ENCODE results near the gene VDAC1. TPM values are rescaled to one million over a fixed set of nuclear protein-coding genes. Genes with fewer than 3 reads are reported as not detected.

The VDAC1 gene
- total RNA-seq, 1 donor from 2014 or later: 112 TPM

- no peaks in the 10 kb centered on the region for H3K9me3 ChIP-seq
- DNase-seq (no peak), ATAC-seq (no peak)
- TF ChIP-seq CTCF (IDR thresholded peaks at IDR 0.05): no peak
- H3K27ac ChIP-seq: no peak overlapping the region
- no peaks in the 10 kb centered on the region for H3K36me3 ChIP-seq
- no peaks in the 10 kb centered on the region for H3K27me3 ChIP-seq
- no peak overlapping the region for H3K4me3 ChIP-seq
- intact Hi-C loops (cut with DNase I): no loop called here
- H3K4me1 ChIP-seq: no peaks in the 10 kb centered on the region
These were observed 70.5 kb downstream of the VDAC1 start for GRCh38 chr5:133934311-133934710.

GRCh38 chr5:133933670-133934295, 71.0 kb downstream of the VDAC1 start:
- DNase-seq (no peak), ATAC-seq (no peak)
- H3K9me3 ChIP-seq: no peaks in the 10 kb centered on the region
- no peaks in the 10 kb centered on the region for H3K36me3 ChIP-seq
- H3K4me1 ChIP-seq: no peaks in the 10 kb centered on the region
- H3K27me3 ChIP-seq: no peaks in the 10 kb centered on the region
- intact Hi-C loops (cut with DNase I): no loop called here
- no peak overlapping the region for H3K27ac ChIP-seq
- TF ChIP-seq CTCF (IDR thresholded peaks at IDR 0.05): no peak
- H3K4me3 ChIP-seq: no peak overlapping the region

- no peak for TF ChIP-seq CTCF (IDR thresholded peaks at IDR 0.05)
- Histone ChIP-seq H3K27ac (no peak overlapping the region), H3K36me3 (no peaks in the 10 kb centered on the region), H3K4me3 (no peak overlapping the region), H3K4me1 (no peaks in the 10 kb centered on the region), H3K27me3 (no peaks in the 10 kb centered on the region), H3K9me3 (no peaks in the 10 kb centered on the region)
- intact Hi-C loops (cut with DNase I): no loop called here
- ATAC-seq: no peak
- no peak for DNase-seq
These were observed 71.6 kb downstream of the VDAC1 start for GRCh38 chr5:133933169-133933509.

GRCh38 chr5:133932441-133933168, 72.2 kb downstream of the VDAC1 start:
- intact Hi-C loops (cut with DNase I): no loop called here
- no peaks in the 10 kb centered on the region for H3K36me3 ChIP-seq
- no peaks in the 10 kb centered on the region for H3K27me3 ChIP-seq
- no peak overlapping the region for H3K27ac ChIP-seq
- ATAC-seq: peak; percentile 72
- H3K9me3 ChIP-seq: no peaks in the 10 kb centered on the region
- no peak overlapping the region for H3K4me3 ChIP-seq
- H3K4me1 ChIP-seq: no peaks in the 10 kb centered on the region
- no peak for DNase-seq
- no peak for TF ChIP-seq CTCF (IDR thresholded peaks at IDR 0.05)

GRCh38 chr5:133931546-133931945, 73.2 kb downstream of the VDAC1 start:
- Histone ChIP-seq H3K27me3 (no peaks in the 10 kb centered on the region), H3K9me3 (no peaks in the 10 kb centered on the region), H3K27ac (no peak overlapping the region), H3K4me3 (no peak overlapping the region), H3K4me1 (no peaks in the 10 kb centered on the region), H3K36me3 (no peaks in the 10 kb centered on the region)
- no peak for ATAC-seq
- no peak for TF ChIP-seq CTCF (IDR thresholded peaks at IDR 0.05)
- DNase-seq: no peak
- intact Hi-C loops (cut with DNase I): no loop called here

- H3K9me3 ChIP-seq: no peaks in the 10 kb centered on the region
- H3K4me3 ChIP-seq: no peak overlapping the region
- no peak overlapping the region for H3K27ac ChIP-seq
- no peak for ATAC-seq
- H3K36me3 ChIP-seq: no peaks in the 10 kb centered on the region
- intact Hi-C loops (cut with DNase I): no loop called here
- H3K4me1 ChIP-seq: no peaks in the 10 kb centered on the region
- DNase-seq: no peak
- TF ChIP-seq CTCF (IDR thresholded peaks at IDR 0.05): no peak
- H3K27me3 ChIP-seq: no peaks in the 10 kb centered on the region
These were observed 74.0 kb downstream of the VDAC1 start for GRCh38 chr5:133930813-133931090.
